Measurements from ENCODE around the gene SH2B3.
A peak's percentile ranks its signal among the peaks of the same experiment; 100 is the strongest.

The SH2B3 gene

GRCh38 chr12:111442301-111443045 is 36.8 kb downstream of the SH2B3 start:
- H3K36me3 ChIP-seq (ENCODE audit: control insufficient read depth, insufficient read depth, low read length, severe bottlenecking) = peaks cover 33% of the 10 kb centered on the region

GRCh38 chr12:111443086-111443485 is 37.4 kb downstream of the SH2B3 start:
- no peak overlapping the region for H3K4me3 ChIP-seq (ENCODE audit: low read length)
- H3K9ac ChIP-seq (ENCODE audit: low read length) = no peak overlapping the region
- no peaks in the 10 kb centered on the region for H3K9me3 ChIP-seq (ENCODE audit: control insufficient read depth, low read length)
- H3K36me3 ChIP-seq (ENCODE audit: control insufficient read depth, insufficient read depth, low read length, severe bottlenecking) = peaks cover 39% of the 10 kb centered on the region
- DNase-seq (ENCODE audit: low read depth) = no peak
- peaks cover 40% of the 10 kb centered on the region for H3K4me1 ChIP-seq (ENCODE audit: control insufficient read depth, insufficient read depth, low read length)
- no peaks in the 10 kb centered on the region for H3K27me3 ChIP-seq (replicated peaks; ENCODE audit: control insufficient read depth, insufficient read depth, low read length)

More at GRCh38 chr12:111442301-111443045, 36.8 kb downstream of the SH2B3 start:
- no peak for DNase-seq (ENCODE audit: low read depth)
- no peak overlapping the region for H3K9ac ChIP-seq (ENCODE audit: low read length)
- no peaks in the 10 kb centered on the region for H3K27me3 ChIP-seq (replicated peaks; ENCODE audit: control insufficient read depth, insufficient read depth, low read length)
- no peak overlapping the region for H3K4me3 ChIP-seq (ENCODE audit: low read length)
- H3K9me3 ChIP-seq (ENCODE audit: control insufficient read depth, low read length) = no peaks in the 10 kb centered on the region
- H3K4me1 ChIP-seq (ENCODE audit: control insufficient read depth, insufficient read depth, low read length) = peaks cover 46% of the 10 kb centered on the region

- H3K4me3 ChIP-seq (ENCODE audit: low read length) = no peak overlapping the region
- no peaks in the 10 kb centered on the region for H3K9me3 ChIP-seq (ENCODE audit: control insufficient read depth, low read length)
- peaks cover 44% of the 10 kb centered on the region for H3K36me3 ChIP-seq (ENCODE audit: control insufficient read depth, insufficient read depth, low read length, severe bottlenecking)
- no peak for DNase-seq (ENCODE audit: low read depth)
- no peaks in the 10 kb centered on the region for H3K27me3 ChIP-seq (replicated peaks; ENCODE audit: control insufficient read depth, insufficient read depth, low read length)
- peaks cover 35% of the 10 kb centered on the region for H3K4me1 ChIP-seq (ENCODE audit: control insufficient read depth, insufficient read depth, low read length)
- H3K9ac ChIP-seq (ENCODE audit: low read length) = no peak overlapping the region
Measured at GRCh38 chr12:111443586-111443985, 37.9 kb downstream of the SH2B3 start.

- DNase-seq (ENCODE audit: low read depth) = no peak
- Histone ChIP-seq H3K4me3 (ENCODE audit: low read length) (no peak overlapping the region), H3K36me3 (ENCODE audit: control insufficient read depth, insufficient read depth, low read length, severe bottlenecking) (peaks cover 52% of the 10 kb centered on the region), H3K9ac (ENCODE audit: low read length) (peak overlapping the region; percentile 24), H3K27me3 (replicated peaks; ENCODE audit: control insufficient read depth, insufficient read depth, low read length) (no peaks in the 10 kb centered on the region), H3K4me1 (ENCODE audit: control insufficient read depth, insufficient read depth, low read length) (peaks cover 33% of the 10 kb centered on the region), H3K9me3 (ENCODE audit: control insufficient read depth, low read length) (no peaks in the 10 kb centered on the region)
Measured at GRCh38 chr12:111444314-111444924, 38.7 kb downstream of the SH2B3 start.

- no peaks in the 10 kb centered on the region for H3K9me3 ChIP-seq (ENCODE audit: control insufficient read depth, low read length)
- H3K27me3 ChIP-seq (replicated peaks; ENCODE audit: control insufficient read depth, insufficient read depth, low read length) = no peaks in the 10 kb centered on the region
- peaks cover 59% of the 10 kb centered on the region for H3K36me3 ChIP-seq (ENCODE audit: control insufficient read depth, insufficient read depth, low read length, severe bottlenecking)
- peaks cover 33% of the 10 kb centered on the region for H3K4me1 ChIP-seq (ENCODE audit: control insufficient read depth, insufficient read depth, low read length)
- DNase-seq (ENCODE audit: low read depth) = no peak
- peak overlapping the region; percentile 24 for H3K9ac ChIP-seq (ENCODE audit: low read length)
- no peak overlapping the region for H3K4me3 ChIP-seq (ENCODE audit: low read length)
Measured at GRCh38 chr12:111444925-111445725, 39.4 kb downstream of the SH2B3 start.

- DNase-seq (ENCODE audit: low read depth) = no peak
- Histone ChIP-seq H3K36me3 (ENCODE audit: control insufficient read depth, insufficient read depth, low read length, severe bottlenecking) (peaks cover 67% of the 10 kb centered on the region), H3K4me3 (ENCODE audit: low read length) (no peak overlapping the region)
Measured at GRCh38 chr12:111445726-111446581, 40.2 kb downstream of the SH2B3 start.

GRCh38 chr12:111446631-111447570 is 41.2 kb downstream of the SH2B3 start:
- Histone ChIP-seq H3K4me3 (ENCODE audit: low read length) (no peak overlapping the region), H3K9ac (ENCODE audit: low read length) (no peak overlapping the region), H3K27me3 (replicated peaks; ENCODE audit: control insufficient read depth, insufficient read depth, low read length) (no peaks in the 10 kb centered on the region), H3K4me1 (ENCODE audit: control insufficient read depth, insufficient read depth, low read length) (peaks cover 33% of the 10 kb centered on the region), H3K36me3 (ENCODE audit: control insufficient read depth, insufficient read depth, low read length, severe bottlenecking) (peaks cover 76% of the 10 kb centered on the region), H3K9me3 (ENCODE audit: control insufficient read depth, low read length) (no peaks in the 10 kb centered on the region)
- DNase-seq (ENCODE audit: low read depth) = no peak

More at GRCh38 chr12:111445726-111446581, 40.2 kb downstream of the SH2B3 start:
- peaks cover 33% of the 10 kb centered on the region for H3K4me1 ChIP-seq (ENCODE audit: control insufficient read depth, insufficient read depth, low read length)
- H3K9me3 ChIP-seq (ENCODE audit: control insufficient read depth, low read length) = no peaks in the 10 kb centered on the region
- H3K9ac ChIP-seq (ENCODE audit: low read length) = peak overlapping the region; percentile 24
- no peaks in the 10 kb centered on the region for H3K27me3 ChIP-seq (replicated peaks; ENCODE audit: control insufficient read depth, insufficient read depth, low read length)

- Histone ChIP-seq H3K4me3 (ENCODE audit: low read length) (no peak overlapping the region), H3K36me3 (ENCODE audit: control insufficient read depth, insufficient read depth, low read length, severe bottlenecking) (peaks cover 82% of the 10 kb centered on the region), H3K9ac (ENCODE audit: low read length) (no peak overlapping the region), H3K4me1 (ENCODE audit: control insufficient read depth, insufficient read depth, low read length) (peaks cover 33% of the 10 kb centered on the region), H3K27me3 (replicated peaks; ENCODE audit: control insufficient read depth, insufficient read depth, low read length) (no peaks in the 10 kb centered on the region), H3K9me3 (ENCODE audit: control insufficient read depth, low read length) (no peaks in the 10 kb centered on the region)
- no peak for DNase-seq (ENCODE audit: low read depth)
Measured at GRCh38 chr12:111447571-111448265, 42.0 kb downstream of the SH2B3 start.

GRCh38 chr12:111448266-111448830 is 42.6 kb downstream of the SH2B3 start:
- H3K4me1 ChIP-seq (ENCODE audit: control insufficient read depth, insufficient read depth, low read length) = peaks cover 26% of the 10 kb centered on the region
- DNase-seq (ENCODE audit: low read depth) = no peak
- peaks cover 82% of the 10 kb centered on the region for H3K36me3 ChIP-seq (ENCODE audit: control insufficient read depth, insufficient read depth, low read length, severe bottlenecking)

More at GRCh38 chr12:111448266-111448830, 42.6 kb downstream of the SH2B3 start:
- H3K4me3 ChIP-seq (ENCODE audit: low read length) = no peak overlapping the region
- H3K27me3 ChIP-seq (replicated peaks; ENCODE audit: control insufficient read depth, insufficient read depth, low read length) = no peaks in the 10 kb centered on the region
- H3K9me3 ChIP-seq (ENCODE audit: control insufficient read depth, low read length) = no peaks in the 10 kb centered on the region
- no peak overlapping the region for H3K9ac ChIP-seq (ENCODE audit: low read length)
